ENCODE results near the gene PHF2.

Gene PHF2

DNA sequence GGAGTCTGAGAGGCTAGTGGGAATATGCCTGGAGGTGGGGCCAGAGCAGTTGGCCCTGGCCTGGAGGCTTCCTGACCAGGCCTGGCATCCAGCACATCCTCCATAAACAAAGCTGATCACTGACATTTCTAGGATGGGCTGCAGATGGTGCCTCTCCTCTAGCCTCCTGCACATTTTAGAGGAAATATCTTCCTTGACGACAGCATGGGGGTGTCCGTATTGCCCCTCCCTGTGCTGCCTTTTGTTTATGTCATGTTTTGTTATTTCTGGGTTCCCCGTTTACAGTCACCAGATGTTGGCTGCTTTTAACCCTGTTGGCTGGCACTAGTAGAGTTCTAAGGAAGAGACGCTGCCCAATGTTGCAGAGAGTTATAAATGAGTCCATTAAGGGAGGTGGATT lies 148.5 kb downstream of the PHF2 start:
- WGBS (ENCODE audit: extremely low coverage, insufficient coverage, insufficient read length), result no CpG with 5 or more reads among the region's 4 CpGs
- Histone ChIP-seq H3K27ac (ENCODE audit: low read depth, low read length) (no peak overlapping the region), H3K4me3 (ENCODE audit: low read depth, low read length) (no peak overlapping the region), H3K27me3 (ENCODE audit: insufficient read depth, low read length) (no peaks in the 10 kb centered on the region), H3K14ac (ENCODE audit: low read length) (no peak overlapping the region), H4K12ac (ENCODE audit: low read depth, low read length) (no peak overlapping the region), H2AFZ (ENCODE audit: insufficient read depth, low read length, poor library complexity) (no peak overlapping the region), H2BK120ac (ENCODE audit: insufficient read depth, low read length, poor library complexity) (no peak overlapping the region), H4K8ac (ENCODE audit: low read depth, low read length) (no peak overlapping the region), H3K9ac (ENCODE audit: low read length) (no peak overlapping the region), H3K18ac (ENCODE audit: low read length) (no peak overlapping the region), H3K4me1 (ENCODE audit: control insufficient read depth in 1 of 2, insufficient read depth in 2 of 2, low read length in 2 of 2) (no peaks in the 10 kb centered on the region), H3K23ac (ENCODE audit: low read length) (no peak overlapping the region), H3K9me3 (ENCODE audit: insufficient read depth, low read depth, low read length) (peaks cover 25% of the 10 kb centered on the region), H2BK12ac (ENCODE audit: low read length) (no peak overlapping the region), H3K79me2 (ENCODE audit: control insufficient read depth, insufficient read depth, low read length, poor library complexity) (no peaks in the 10 kb centered on the region), H4K91ac (ENCODE audit: low read depth, low read length) (no peak overlapping the region), H2AK5ac (ENCODE audit: low read length) (no peak overlapping the region), H3K79me1 (ENCODE audit: low read length) (no peaks in the 10 kb centered on the region), H3K36me3 (ENCODE audit: control insufficient read depth in 1 of 2, insufficient read depth in 2 of 2, low read length in 2 of 2) (no peaks in the 10 kb centered on the region), H2BK5ac (ENCODE audit: low read depth, low read length, poor library complexity) (no peak overlapping the region), H3K4me2 (ENCODE audit: low read length) (no peak overlapping the region), H3K4ac (ENCODE audit: low read depth, low read length) (no peak overlapping the region)
- DNase-seq, result no peak

DNA sequence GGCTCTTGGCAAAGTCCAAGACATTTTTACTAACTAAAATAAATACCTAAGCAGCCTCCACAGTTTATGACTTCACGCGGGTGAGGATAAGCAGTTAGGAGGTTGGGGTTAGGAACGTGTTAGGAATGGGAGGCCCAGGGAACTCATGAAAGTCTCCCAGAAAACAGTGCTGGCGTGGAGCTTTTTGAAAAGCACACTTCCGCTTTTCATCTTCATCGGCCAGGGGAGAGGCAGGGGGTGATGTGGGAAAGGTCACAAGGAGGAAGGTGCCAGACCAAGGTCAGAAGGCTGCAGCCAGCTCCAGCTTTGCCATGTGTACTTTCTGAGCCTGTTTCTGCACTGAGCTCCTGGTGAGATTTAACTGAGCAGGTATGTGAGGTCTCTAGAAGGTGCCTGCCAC lies 149.0 kb downstream of the PHF2 start:
- Histone ChIP-seq H3K14ac (ENCODE audit: low read length) (no peak overlapping the region), H3K18ac (ENCODE audit: low read length) (no peak overlapping the region), H4K12ac (ENCODE audit: low read depth, low read length) (no peak overlapping the region), H2BK12ac (ENCODE audit: low read length) (no peak overlapping the region), H3K4ac (ENCODE audit: low read depth, low read length) (no peak overlapping the region), H3K36me3 (ENCODE audit: control insufficient read depth in 1 of 2, insufficient read depth in 2 of 2, low read length in 2 of 2) (no peaks in the 10 kb centered on the region), H4K8ac (ENCODE audit: low read depth, low read length) (no peak overlapping the region), H2BK120ac (ENCODE audit: insufficient read depth, low read length, poor library complexity) (no peak overlapping the region), H3K79me1 (ENCODE audit: low read length) (no peaks in the 10 kb centered on the region), H3K4me3 (ENCODE audit: low read depth, low read length) (no peak overlapping the region), H3K27me3 (ENCODE audit: insufficient read depth, low read length) (no peaks in the 10 kb centered on the region), H3K79me2 (ENCODE audit: control insufficient read depth, insufficient read depth, low read length, poor library complexity) (no peaks in the 10 kb centered on the region), H4K91ac (ENCODE audit: low read depth, low read length) (no peak overlapping the region), H2BK5ac (ENCODE audit: low read depth, low read length, poor library complexity) (no peak overlapping the region), H3K9ac (ENCODE audit: low read length) (no peak overlapping the region), H3K4me1 (ENCODE audit: control insufficient read depth in 1 of 2, insufficient read depth in 2 of 2, low read length in 2 of 2) (no peaks in the 10 kb centered on the region), H3K27ac (ENCODE audit: low read depth, low read length) (no peak overlapping the region), H3K9me3 (ENCODE audit: insufficient read depth, low read depth, low read length) (peaks cover 25% of the 10 kb centered on the region), H3K23ac (ENCODE audit: low read length) (no peak overlapping the region), H3K4me2 (ENCODE audit: low read length) (no peak overlapping the region), H2AFZ (ENCODE audit: insufficient read depth, low read length, poor library complexity) (no peak overlapping the region), H2AK5ac (ENCODE audit: low read length) (no peak overlapping the region)
- no peak for DNase-seq
- no CpG with 5 or more reads among the region's 6 CpGs for WGBS (ENCODE audit: extremely low coverage, insufficient coverage, insufficient read length)

DNA sequence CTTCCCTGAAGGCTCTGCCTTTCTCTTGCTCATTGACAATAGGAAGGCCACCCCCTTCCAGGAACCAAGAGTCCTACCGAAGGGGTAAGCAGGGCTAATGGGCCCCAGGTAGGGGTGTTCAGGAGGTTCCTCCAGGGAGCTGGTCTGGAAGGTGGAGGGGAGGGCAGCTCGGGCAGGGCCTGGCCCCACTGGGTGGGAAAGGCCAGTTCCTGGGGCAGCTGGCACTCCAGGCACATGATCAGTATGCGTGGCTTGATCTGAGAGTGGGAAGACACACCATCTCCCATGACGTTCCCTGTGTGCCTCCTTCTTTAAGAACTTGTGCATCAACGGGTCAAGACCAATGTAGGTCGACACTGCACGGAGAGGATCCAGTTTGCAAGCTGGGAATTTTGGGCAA lies 149.8 kb downstream of the PHF2 start:
- H3K4me2 ChIP-seq (ENCODE audit: low read length), result no peak overlapping the region
- H3K4me3 ChIP-seq (ENCODE audit: low read depth, low read length), result no peak overlapping the region
- no peaks in the 10 kb centered on the region for H3K27me3 ChIP-seq (ENCODE audit: insufficient read depth, low read length)

More for the DNA sequence above, 149.8 kb downstream of the PHF2 start:
- peaks cover 25% of the 10 kb centered on the region for H3K9me3 ChIP-seq (ENCODE audit: insufficient read depth, low read depth, low read length)
- no peak overlapping the region for H2AFZ ChIP-seq (ENCODE audit: insufficient read depth, low read length, poor library complexity)
- DNase-seq, result no peak
- H4K8ac ChIP-seq (ENCODE audit: low read depth, low read length), result no peak overlapping the region
- H2BK12ac ChIP-seq (ENCODE audit: low read length), result no peak overlapping the region
- no peaks in the 10 kb centered on the region for H3K4me1 ChIP-seq (ENCODE audit: control insufficient read depth in 1 of 2, insufficient read depth in 2 of 2, low read length in 2 of 2)
- no peaks in the 10 kb centered on the region for H3K36me3 ChIP-seq (ENCODE audit: control insufficient read depth in 1 of 2, insufficient read depth in 2 of 2, low read length in 2 of 2)
- H3K18ac ChIP-seq (ENCODE audit: low read length), result no peak overlapping the region
- no peak overlapping the region for H4K12ac ChIP-seq (ENCODE audit: low read depth, low read length)
- H3K27ac ChIP-seq (ENCODE audit: low read depth, low read length), result no peak overlapping the region
- no peak overlapping the region for H2AK5ac ChIP-seq (ENCODE audit: low read length)
- H3K79me2 ChIP-seq (ENCODE audit: control insufficient read depth, insufficient read depth, low read length, poor library complexity), result no peaks in the 10 kb centered on the region
- no peak overlapping the region for H3K23ac ChIP-seq (ENCODE audit: low read length)
- no peak overlapping the region for H2BK120ac ChIP-seq (ENCODE audit: insufficient read depth, low read length, poor library complexity)
- WGBS (ENCODE audit: extremely low coverage, insufficient coverage, insufficient read length), result no CpG with 5 or more reads among the region's 7 CpGs
- no peak overlapping the region for H3K14ac ChIP-seq (ENCODE audit: low read length)
- H4K91ac ChIP-seq (ENCODE audit: low read depth, low read length), result no peak overlapping the region
- H3K79me1 ChIP-seq (ENCODE audit: low read length), result no peaks in the 10 kb centered on the region
- no peak overlapping the region for H2BK5ac ChIP-seq (ENCODE audit: low read depth, low read length, poor library complexity)
- H3K4ac ChIP-seq (ENCODE audit: low read depth, low read length), result no peak overlapping the region
- no peak overlapping the region for H3K9ac ChIP-seq (ENCODE audit: low read length)
